Measurements from ENCODE around the gene DNAI4. TPM values are rescaled to one million over a fixed set of nuclear protein-coding genes. Genes with fewer than 3 reads are reported as not detected.

Gene DNAI4
- total and polyA plus RNA-seq, 9 of the 15 experiments (the other 6 are each of a cell fraction or from before 2014, with no cell fraction given) = 0.57 to 4.8 (median 2.6) TPM; not detected in 1

- no peak for TF ChIP-seq MTF1 (CRISPR knock-in tag; IDR thresholded peaks at IDR 0.05; ENCODE audit: borderline replicate concordance)
- TF ChIP-seq SMAD2 (IDR thresholded peaks at IDR 0.05; ENCODE audit: low read depth, low read length) = no peak
- TF ChIP-seq STAG1 (CRISPR knock-in tag; IDR thresholded peaks at IDR 0.05; ENCODE audit: borderline replicate concordance) = no peak
- TF ChIP-seq NCOR1 (IDR thresholded peaks at IDR 0.05) = no peak
- TF ChIP-seq RFX7 (CRISPR knock-in tag; IDR thresholded peaks at IDR 0.05) = no peak
- TF ChIP-seq ZNF75A (CRISPR knock-in tag; IDR thresholded peaks at IDR 0.05) = no peak; the same call in 1 of the 2 replicates
- peak in 1 of 2 experiments; percentile 48; a peak in 1 of 3 replicates for TF ChIP-seq CBX3 (IDR thresholded peaks at IDR 0.05; ENCODE audit: borderline replicate concordance in 1 of 2, low read length in 2 of 2)
- no peak for TF ChIP-seq ZNF280A (IDR thresholded peaks at IDR 0.05; ENCODE audit: low read depth, partially characterized antibody)
- no peak for TF ChIP-seq CSDE1 (IDR thresholded peaks at IDR 0.05)
- TF ChIP-seq PPARD (CRISPR knock-in tag; IDR thresholded peaks at IDR 0.05) = no peak
- TF ChIP-seq L3MBTL2 (IDR thresholded peaks at IDR 0.05) = no peak; the same call in 1 of the 2 replicates
- TF ChIP-seq POLR3A (IDR thresholded peaks at IDR 0.05; ENCODE audit: borderline replicate concordance, extremely low read depth, insufficient read depth, insufficient read length) = no peak
- TF ChIP-seq HNRNPLL (IDR thresholded peaks at IDR 0.05; ENCODE audit: low read depth, low read length, poor library complexity, severe bottlenecking) = peak; percentile 79
- peak; percentile 88 for TF ChIP-seq CEBPB (tag; IDR thresholded peaks at IDR 0.05)
- TF ChIP-seq ZNF699 (CRISPR knock-in tag; IDR thresholded peaks at IDR 0.05; ENCODE audit: insufficient replicate concordance) = no peak
- peak; percentile 82 for TF ChIP-seq POLR2A (conservative IDR thresholded peaks at IDR 0.05)
- TF ChIP-seq ZNF224 (CRISPR knock-in tag; IDR thresholded peaks at IDR 0.05) = no peak
- peak; percentile 54; the same call in 1 of the 2 replicates for TF ChIP-seq TOE1 (IDR thresholded peaks at IDR 0.05; ENCODE audit: borderline replicate concordance)
- no peak for TF ChIP-seq TOE1 (CRISPR knock-in tag; IDR thresholded peaks at IDR 0.05; ENCODE audit: borderline replicate concordance, low read depth)
- TF ChIP-seq ESRRB (CRISPR knock-in tag; IDR thresholded peaks at IDR 0.05; ENCODE audit: borderline replicate concordance) = no peak
- no peak for TF ChIP-seq ZNF3 (CRISPR knock-in tag; IDR thresholded peaks at IDR 0.05)
- TF ChIP-seq PYGO2 (tag; IDR thresholded peaks at IDR 0.05) = no peak
- TF ChIP-seq ZNF445 (CRISPR knock-in tag; IDR thresholded peaks at IDR 0.05; ENCODE audit: low read depth) = no peak
- TF ChIP-seq ZNF311 (CRISPR knock-in tag; IDR thresholded peaks at IDR 0.05) = peak; percentile 70; the same call in 1 of the 2 replicates
- peak; percentile 83; the same call in 1 of the 2 replicates for TF ChIP-seq BACH1 (tag; IDR thresholded peaks at IDR 0.05)
- peak; percentile 55 for TF ChIP-seq RBM22 (IDR thresholded peaks at IDR 0.05; ENCODE audit: low read depth, low read length, poor library complexity, severe bottlenecking)
- peak in 1 of 2 experiments; percentile 15; a peak in 1 of 4 replicates for TF ChIP-seq TEAD1 (CRISPR knock-in tag; IDR thresholded peaks at IDR 0.05)
- 0 out of 2 replicates have a peak, but pooled peaks have one; percentile 68 for TF ChIP-seq ATF7 (IDR thresholded peaks at IDR 0.05)
- no peak for TF ChIP-seq ARID2 (IDR thresholded peaks at IDR 0.05)
- TF ChIP-seq GATAD2B (IDR thresholded peaks at IDR 0.05; ENCODE audit: borderline replicate concordance) = no peak; the same call in 1 of the 2 replicates
These were observed 5.6 kb upstream of the DNAI4 start (continued) for GRCh38 chr1:66929999-66930822.
